MG63 (cell line): Measurements from ENCODE around the gene ATP5PO. TPM values are rescaled to one million over a fixed set of nuclear protein-coding genes. Genes with fewer than 3 reads are reported as not detected.

Source experiments
- DNase-seq: peaks from one replicate; pipeline ENCODE4 v3.0.0-alpha.2; 2020
- H3K27me3 ChIP-seq: fragments of 250-450 bp; sonication (Bioruptor Pico); 2 replicates; pipeline ENCODE4 v1.5.1; 2020; ENCODE audit warnings: mild to moderate bottlenecking, moderate library complexity
- H3K36me3 ChIP-seq: fragments of 250-450 bp; sonication (Bioruptor Pico); 2 replicates; pipeline ENCODE4 v1.5.1; 2020; ENCODE audit warnings: mild to moderate bottlenecking, moderate library complexity
- H3K4me3 ChIP-seq: fragments of 250-450 bp; sonication (Bioruptor Pico); 2 replicates; pipeline ENCODE4 v1.5.1; 2020; ENCODE audit warnings: mild to moderate bottlenecking, moderate library complexity
- H3K9me3 ChIP-seq: fragments of 250-450 bp; sonication (Bioruptor Pico); 2 replicates; pipeline ENCODE4 v1.5.1; 2020; ENCODE audit warnings: mild to moderate bottlenecking, moderate library complexity
- total RNA-seq: library from RNA; depleted of rRNA; stranded (reverse); fragments of >200 nt; shearing (Covaris generic); gene quantifications from 2 replicates; pipeline ENCODE4 v1.2.3, GENCODE V29; 2014; ENCODE audit warnings: low replicate concordance; rRNA removed

The ATP5PO gene
- total RNA-seq: 210 and 538 TPM in 2 replicates

- DNase-seq: peak; percentile 98
- Histone ChIP-seq H3K4me3 (peak within 1 kb of the TSS; percentile 86), H3K36me3 (peaks cover 27% of the 10 kb centered on the region), H3K9me3 (no peaks in the 10 kb centered on the region), H3K27me3 (no peaks in the 10 kb centered on the region)
Measured at GRCh38 chr21:33915368-33916199, at the start of gene ATP5PO. TSS of gene ATP5PO (minus strand) at chr21:33915804. CDS start at chr21:33915763, 41 bp downstream.

GRCh38 chr21:33964706-33965325 is 49.2 kb upstream of the ATP5PO start:
- Histone ChIP-seq H3K4me3 (no peak overlapping the region), H3K9me3 (peaks cover 3% of the 10 kb centered on the region), H3K36me3 (no peaks in the 10 kb centered on the region), H3K27me3 (no peaks in the 10 kb centered on the region)
- DNase-seq: no peak

- DNase-seq: no peak
- Histone ChIP-seq H3K36me3 (no peaks in the 10 kb centered on the region), H3K27me3 (no peaks in the 10 kb centered on the region), H3K4me3 (no peak overlapping the region), H3K9me3 (peaks cover 9% of the 10 kb centered on the region)
Measured at GRCh38 chr21:33963848-33964555, 48.4 kb upstream of the ATP5PO start.

GRCh38 chr21:33962290-33962689 is 46.7 kb upstream of the ATP5PO start:
- peaks cover 16% of the 10 kb centered on the region for H3K9me3 ChIP-seq
- no peaks in the 10 kb centered on the region for H3K36me3 ChIP-seq
- DNase-seq: no peak
- no peak overlapping the region for H3K4me3 ChIP-seq
- H3K27me3 ChIP-seq: no peaks in the 10 kb centered on the region

- Histone ChIP-seq H3K4me3 (no peak overlapping the region), H3K36me3 (no peaks in the 10 kb centered on the region), H3K27me3 (no peaks in the 10 kb centered on the region), H3K9me3 (peaks cover 16% of the 10 kb centered on the region)
- DNase-seq: no peak
Measured at GRCh38 chr21:33961061-33961460, 45.5 kb upstream of the ATP5PO start.

- no peak for DNase-seq
- Histone ChIP-seq H3K36me3 (no peaks in the 10 kb centered on the region), H3K27me3 (no peaks in the 10 kb centered on the region), H3K4me3 (no peak overlapping the region), H3K9me3 (peaks cover 16% of the 10 kb centered on the region)
Measured at GRCh38 chr21:33959680-33960079, 44.1 kb upstream of the ATP5PO start.

- Histone ChIP-seq H3K27me3 (no peaks in the 10 kb centered on the region), H3K4me3 (no peak overlapping the region), H3K9me3 (peaks cover 9% of the 10 kb centered on the region), H3K36me3 (no peaks in the 10 kb centered on the region)
- no peak for DNase-seq
Measured at GRCh38 chr21:33954395-33954794, 38.8 kb upstream of the ATP5PO start.

GRCh38 chr21:33951276-33952178 is 35.9 kb upstream of the ATP5PO start:
- Histone ChIP-seq H3K4me3 (no peak overlapping the region), H3K36me3 (no peaks in the 10 kb centered on the region), H3K27me3 (no peaks in the 10 kb centered on the region), H3K9me3 (no peaks in the 10 kb centered on the region; the same call in 1 of the 2 replicates)
- no peak for DNase-seq

- H3K36me3 ChIP-seq: no peaks in the 10 kb centered on the region
- no peaks in the 10 kb centered on the region for H3K9me3 ChIP-seq
- DNase-seq: no peak
- no peaks in the 10 kb centered on the region for H3K27me3 ChIP-seq
- H3K4me3 ChIP-seq: no peak overlapping the region
Measured at GRCh38 chr21:33950431-33951079, 35.0 kb upstream of the ATP5PO start.

- Histone ChIP-seq H3K4me3 (no peak overlapping the region), H3K36me3 (no peaks in the 10 kb centered on the region), H3K9me3 (no peaks in the 10 kb centered on the region), H3K27me3 (no peaks in the 10 kb centered on the region)
- DNase-seq: no peak
Measured at GRCh38 chr21:33949516-33950430, 34.2 kb upstream of the ATP5PO start.

GRCh38 chr21:33948951-33949444 is 33.4 kb upstream of the ATP5PO start:
- Histone ChIP-seq H3K36me3 (no peaks in the 10 kb centered on the region), H3K27me3 (no peaks in the 10 kb centered on the region), H3K4me3 (no peak overlapping the region), H3K9me3 (no peaks in the 10 kb centered on the region)
- DNase-seq: no peak

GRCh38 chr21:33948096-33948950 is 32.7 kb upstream of the ATP5PO start:
- H3K9me3 ChIP-seq: no peaks in the 10 kb centered on the region
- no peaks in the 10 kb centered on the region for H3K27me3 ChIP-seq
- DNase-seq: peak; percentile 70
- H3K36me3 ChIP-seq: no peaks in the 10 kb centered on the region
- H3K4me3 ChIP-seq: peak overlapping the region; percentile 18; the same call in 1 of the 2 replicates

- H3K4me3 ChIP-seq: peak overlapping the region; percentile 23
- no peaks in the 10 kb centered on the region for H3K9me3 ChIP-seq
- no peaks in the 10 kb centered on the region for H3K36me3 ChIP-seq
- no peaks in the 10 kb centered on the region for H3K27me3 ChIP-seq
- DNase-seq: peak; percentile 93
Measured at GRCh38 chr21:33947451-33948095, 32.0 kb upstream of the ATP5PO start.
